Hindlimb muscle (tissue), 1 donor: ENCODE measurements around the gene NXPH1. TPM values are rescaled to one million over a fixed set of nuclear protein-coding genes. Genes with fewer than 3 reads are reported as not detected.
A peak's percentile ranks its signal among the peaks of the same experiment; 100 is the strongest.

ENCODE experiments used
- DNase-seq: peaks from one replicate; pipeline ENCODE4 v3.0.0-alpha.2; 2013
- polyA plus RNA-seq: library from polyadenylated mRNA; unstranded; fragments of 120-200 nt; gene quantifications from one replicate; pipeline ENCODE4 v1.2.1, GENCODE V29; 2013; ENCODE audit not compliant: insufficient read length

Gene NXPH1
- polyA plus RNA-seq, 1 donor, result not detected

DNA sequence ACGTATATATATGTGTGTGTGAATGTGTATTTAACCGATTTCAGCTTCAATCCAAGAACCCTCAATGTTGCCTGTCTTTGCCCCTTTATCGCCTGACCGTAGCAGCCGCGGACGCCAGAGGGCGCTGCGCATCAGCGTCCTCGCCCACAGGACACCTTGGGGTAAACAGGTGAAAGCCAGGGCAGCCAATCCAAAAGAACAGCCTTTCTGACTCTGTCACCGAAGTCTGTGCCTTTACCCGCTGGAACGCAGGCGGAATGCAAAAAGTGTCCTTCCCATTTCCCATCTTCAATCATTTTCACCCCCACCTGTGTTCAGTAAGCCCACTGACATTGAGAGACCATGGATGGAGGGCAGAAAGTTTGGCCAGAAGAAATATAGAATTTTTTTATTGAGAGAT lies 3.6 kb downstream of the NXPH1 start:
- no peak for DNase-seq

DNA sequence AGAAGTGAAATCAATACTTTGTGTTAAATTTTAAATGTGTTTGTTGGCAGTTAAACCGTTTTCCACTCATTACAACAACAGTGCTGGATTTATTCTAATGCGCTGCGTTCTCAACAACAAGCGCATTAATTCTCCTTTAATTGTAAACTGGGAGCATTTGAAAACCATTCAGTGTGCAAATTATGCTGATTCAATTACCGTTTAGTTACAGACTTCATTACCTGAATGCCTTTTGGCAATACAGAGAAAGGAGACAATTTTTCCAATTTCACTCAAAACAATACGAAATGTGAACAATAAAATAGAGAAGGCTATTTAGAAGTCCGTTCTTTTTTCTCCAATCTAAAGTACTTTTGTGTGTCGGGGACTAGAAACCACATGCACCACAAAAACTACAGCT lies 4.2 kb downstream of the NXPH1 start:
- DNase-seq, result no peak

DNA sequence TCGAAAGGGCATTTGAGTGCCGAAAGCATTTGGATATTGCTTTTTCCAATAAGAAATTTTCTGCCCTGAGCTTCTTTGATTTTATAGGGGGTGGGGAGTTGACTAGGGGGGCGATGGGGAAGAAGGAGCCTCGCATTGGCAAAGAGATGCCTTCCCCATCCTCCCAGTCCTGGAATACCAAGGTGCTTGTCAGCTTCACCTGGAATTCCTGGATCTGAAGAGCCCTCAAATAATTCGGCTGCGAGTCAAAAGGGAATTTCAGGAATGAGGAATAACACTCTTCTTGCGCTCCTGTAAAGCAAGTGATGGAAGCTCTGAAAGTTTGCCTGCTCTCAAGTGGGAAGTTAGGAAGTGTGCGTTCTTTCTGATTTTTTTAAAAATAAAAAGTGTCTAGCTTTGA lies 7.3 kb downstream of the NXPH1 start:
- DNase-seq, result no peak

DNA sequence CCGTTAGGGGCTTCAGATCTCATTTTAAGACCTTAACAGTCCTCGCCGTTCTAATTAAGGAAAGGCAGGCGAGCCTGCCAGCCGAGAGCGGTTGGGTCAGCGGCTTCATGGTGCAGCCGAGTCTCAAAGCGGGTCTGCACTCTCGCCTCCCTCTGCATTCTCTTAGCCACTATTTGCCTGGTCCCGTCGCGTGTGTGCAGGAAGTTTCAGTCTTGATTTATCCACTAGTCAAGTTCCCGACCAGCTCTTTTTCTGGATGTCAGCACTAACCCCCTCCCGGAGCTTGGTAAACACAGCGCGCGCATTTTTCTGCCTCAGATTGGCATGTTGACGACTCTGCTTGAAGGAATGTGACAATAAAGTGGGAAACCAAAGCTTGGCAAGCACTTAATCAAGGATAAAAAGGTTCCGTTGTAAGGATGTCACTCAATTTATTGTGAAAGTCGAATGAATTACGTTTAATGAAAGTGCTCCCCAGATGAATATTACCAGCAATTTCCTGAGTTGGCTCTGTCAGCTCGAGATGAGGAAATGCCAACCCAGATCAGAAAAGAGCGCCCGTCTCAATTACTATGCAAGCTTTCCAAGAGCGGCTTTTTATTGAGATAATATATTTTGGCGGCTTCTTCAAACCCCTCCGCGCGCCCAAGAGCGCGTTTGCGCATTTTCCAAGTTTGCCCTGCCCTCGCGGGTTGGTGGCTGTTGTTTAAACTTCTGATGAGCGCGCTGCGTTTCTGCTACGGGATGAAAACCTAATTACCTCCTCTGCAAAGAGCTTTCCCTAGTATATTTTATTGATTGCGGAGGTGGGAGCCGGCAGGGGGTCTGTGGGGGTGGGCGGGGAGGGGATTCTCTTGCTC lies 7.9 kb downstream of the NXPH1 start:
- no peak for DNase-seq

DNA sequence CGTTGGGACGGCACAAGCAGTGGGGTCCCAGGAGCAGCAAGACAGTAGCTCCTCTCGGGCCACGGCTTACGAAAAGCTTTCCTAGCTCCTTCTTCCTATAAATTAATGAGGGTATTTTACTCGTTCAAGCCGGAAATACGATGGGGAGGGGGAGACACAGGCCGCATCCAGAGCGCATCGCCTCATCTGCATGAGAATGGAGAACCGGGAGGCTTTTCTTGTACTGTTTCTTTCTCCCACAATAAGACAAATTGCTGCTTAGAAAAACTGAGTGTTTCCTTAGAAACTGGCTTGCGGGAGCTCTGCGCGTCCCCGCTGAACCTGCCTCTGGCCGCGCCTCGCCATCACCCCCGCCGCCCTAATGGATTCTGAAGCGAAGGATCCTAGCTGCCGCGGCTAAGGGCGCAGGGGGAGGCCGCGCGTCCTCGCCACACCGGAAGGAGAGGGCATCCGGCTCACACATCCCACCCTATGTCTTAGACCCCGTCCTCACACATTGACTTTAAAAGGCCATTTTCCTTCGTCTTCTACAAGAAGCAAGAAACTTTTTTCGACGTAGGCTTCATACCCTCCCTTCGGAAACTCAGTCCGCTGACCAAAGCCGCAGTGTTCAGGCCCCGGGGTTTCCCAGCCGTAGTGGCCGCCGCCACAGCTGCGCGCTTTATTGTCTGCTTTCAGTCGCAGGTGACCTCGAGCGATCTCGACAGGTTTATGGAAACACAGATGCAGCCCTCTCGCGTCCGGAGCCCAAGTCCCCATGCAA lies 8.8 kb downstream of the NXPH1 start:
- no peak for DNase-seq

DNA sequence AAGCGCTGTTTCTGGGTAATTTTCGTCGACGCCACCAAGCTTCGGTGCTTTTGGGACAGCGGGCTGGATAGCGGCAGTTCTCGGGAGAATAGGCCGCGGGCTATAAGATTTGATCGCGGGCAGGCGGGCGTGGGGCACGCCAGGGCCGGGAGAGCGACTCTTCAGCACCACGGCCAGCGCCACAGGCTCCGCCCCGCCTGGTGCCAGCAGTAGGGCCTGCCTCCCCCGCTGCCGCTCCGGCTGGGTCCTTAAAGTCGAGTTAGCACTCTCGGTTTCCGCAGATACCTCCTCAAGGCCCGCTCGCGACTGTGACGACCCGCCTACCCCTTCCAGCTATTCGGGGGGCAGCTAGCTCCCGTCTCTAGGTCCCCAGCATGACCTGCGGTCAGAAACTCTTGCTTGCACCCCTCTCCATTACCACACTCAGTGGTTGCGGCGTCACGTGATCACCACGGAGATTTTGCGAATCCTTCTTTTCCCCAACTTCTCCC lies 9.4 kb downstream of the NXPH1 start:
- peak; percentile 74 for DNase-seq

DNA sequence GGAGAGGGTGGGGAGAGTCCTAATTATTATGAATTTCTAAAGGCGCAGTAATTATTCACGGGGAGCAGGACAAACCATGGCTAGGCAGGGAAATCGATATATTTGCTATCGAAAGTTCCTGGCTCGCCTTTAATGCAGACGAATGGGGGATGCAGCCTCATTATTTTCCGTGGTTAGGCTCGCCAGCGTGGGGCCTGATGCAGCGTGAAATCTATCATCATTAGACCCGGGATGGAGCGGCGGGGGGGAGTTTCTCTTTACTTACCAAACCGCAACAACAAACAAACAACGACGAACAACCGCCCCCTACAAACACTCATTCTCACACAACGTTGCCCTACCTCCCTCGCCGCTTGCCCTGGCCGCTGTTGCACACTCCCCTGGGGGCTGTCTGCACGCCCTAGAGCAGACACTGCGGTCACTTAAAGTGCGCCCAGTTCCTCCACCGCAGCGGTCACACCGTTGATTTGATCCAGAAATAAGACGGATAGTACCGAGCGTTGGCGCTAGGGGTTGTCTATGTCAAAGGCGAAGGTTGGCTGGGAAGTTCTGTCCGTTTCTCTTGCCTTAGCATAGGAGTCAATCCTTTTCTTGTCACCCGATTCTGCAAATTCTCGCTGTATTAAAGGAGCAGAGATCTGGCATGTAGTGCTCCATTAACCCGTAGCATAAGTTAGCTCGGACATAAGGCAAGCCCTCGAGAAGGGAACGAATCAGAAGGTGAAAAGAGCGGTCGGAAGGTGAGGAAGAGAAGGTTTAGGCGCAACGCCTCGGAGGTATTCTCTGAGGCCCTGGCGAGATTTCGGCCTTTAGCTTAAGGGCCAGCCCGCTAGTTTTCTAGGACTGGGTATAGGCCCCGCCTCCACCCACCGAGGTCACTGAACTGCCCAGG lies 10.4 kb downstream of the NXPH1 start:
- DNase-seq, result no peak

DNA sequence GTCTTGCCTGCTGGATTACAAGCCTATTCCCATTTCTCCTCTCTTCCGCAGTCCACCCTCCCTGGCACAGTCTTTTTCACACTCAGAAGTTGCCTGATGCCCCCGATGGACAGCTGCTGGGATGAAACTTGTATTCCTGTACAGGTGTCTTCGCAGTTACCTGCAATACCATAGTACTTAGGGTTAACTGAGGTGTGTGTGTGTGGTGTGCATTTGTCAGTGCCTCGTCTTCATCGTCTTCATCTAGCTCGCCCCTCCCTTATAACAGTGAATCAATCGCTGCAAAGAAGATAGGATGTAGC lies 11.0 kb downstream of the NXPH1 start:
- no peak for DNase-seq

DNA sequence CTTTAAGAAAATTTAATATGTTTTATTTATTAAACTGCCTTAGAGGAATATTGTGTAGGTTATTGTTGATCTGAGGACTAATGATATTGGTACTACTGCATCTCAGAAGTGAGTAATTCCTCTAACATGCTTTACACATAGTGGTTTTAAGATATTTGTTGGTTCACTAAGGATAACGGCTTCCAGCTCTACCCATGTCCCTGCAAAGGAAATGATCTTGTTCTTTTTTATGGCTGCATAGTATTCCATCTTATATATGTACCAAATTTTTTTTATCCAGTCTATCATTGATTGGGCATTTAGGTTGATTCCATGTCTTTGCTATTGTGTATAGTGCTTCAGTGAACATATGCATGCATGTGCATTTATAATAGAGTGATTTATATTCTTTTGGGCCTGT lies 20.1 kb downstream of the NXPH1 start:
- DNase-seq, result no peak

DNA sequence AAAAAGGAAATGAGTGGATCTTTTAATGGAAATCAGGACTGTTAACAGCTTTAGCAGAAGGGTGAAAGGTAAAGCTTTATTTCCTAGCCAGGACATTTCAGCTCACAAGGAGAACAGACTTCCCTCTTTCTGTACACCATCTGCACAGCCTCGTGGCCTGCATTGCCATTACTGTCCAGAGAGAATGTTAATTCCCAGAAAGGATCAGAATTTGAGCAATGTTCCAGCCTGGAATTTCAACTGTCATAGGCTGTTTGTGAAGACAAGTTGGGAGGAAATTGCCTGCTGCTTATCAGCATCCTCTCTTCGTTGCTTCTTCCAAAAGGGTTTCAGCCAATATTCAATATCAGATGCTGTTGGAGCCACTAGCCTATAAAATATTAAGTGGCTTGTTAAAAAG lies 22.0 kb downstream of the NXPH1 start:
- DNase-seq, result no peak

DNA sequence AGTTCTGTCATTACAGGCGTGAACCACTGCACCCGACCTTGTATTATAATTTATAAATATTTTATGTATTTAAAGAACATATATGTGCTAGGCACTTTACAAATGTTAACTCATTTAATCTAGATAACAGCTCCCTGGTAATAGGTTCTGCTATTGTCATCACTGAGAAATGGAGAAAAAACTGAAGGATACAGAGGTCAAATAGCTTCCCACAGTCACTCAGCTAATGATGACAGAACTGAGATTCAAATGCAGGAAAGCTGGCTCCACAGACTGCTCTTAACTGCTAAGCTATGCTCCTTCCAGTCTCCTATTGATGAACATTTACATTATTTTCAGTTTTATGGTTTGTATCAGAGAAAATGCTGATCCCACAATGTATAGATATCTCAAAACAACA lies 28.9 kb downstream of the NXPH1 start:
- no peak for DNase-seq

DNA sequence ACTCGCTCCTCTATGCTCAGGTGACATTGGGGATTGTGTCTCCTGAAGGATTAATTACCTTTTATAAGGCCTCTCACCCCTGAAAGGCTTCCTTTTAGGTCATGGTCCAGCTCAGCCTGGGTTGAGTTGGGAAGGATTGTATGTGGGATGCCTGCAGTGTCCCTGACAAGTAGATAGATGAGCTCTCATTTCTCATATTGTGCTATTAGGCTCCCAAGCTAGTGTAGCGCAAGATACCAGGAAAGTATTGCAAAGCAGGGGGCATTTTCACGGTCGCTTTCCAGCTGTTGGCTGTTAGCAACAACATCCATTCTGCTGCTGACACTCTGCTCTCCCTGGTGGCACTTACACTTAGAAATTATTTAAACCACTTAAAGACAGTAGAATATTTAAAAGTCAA lies 31.9 kb downstream of the NXPH1 start:
- DNase-seq, result no peak

DNA sequence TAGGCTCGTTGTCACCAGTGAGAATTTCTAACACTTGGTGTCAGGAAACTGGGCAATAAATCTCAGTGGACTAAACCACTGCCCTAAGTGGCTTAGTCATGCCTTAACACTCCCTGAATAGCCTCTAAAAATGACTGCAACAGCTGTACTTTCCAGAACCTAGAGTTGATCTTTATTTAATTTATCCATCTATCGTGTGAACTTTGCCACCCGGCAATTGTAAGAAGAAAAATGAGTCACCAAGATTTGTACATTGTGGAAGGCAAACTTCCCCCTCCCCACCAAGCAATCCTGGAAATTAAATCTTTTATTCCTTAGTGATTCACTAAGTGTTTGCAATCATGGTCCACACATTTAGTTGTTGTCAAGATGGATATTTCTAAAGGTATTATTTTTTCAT lies 47.1 kb downstream of the NXPH1 start:
- DNase-seq, result no peak

DNA sequence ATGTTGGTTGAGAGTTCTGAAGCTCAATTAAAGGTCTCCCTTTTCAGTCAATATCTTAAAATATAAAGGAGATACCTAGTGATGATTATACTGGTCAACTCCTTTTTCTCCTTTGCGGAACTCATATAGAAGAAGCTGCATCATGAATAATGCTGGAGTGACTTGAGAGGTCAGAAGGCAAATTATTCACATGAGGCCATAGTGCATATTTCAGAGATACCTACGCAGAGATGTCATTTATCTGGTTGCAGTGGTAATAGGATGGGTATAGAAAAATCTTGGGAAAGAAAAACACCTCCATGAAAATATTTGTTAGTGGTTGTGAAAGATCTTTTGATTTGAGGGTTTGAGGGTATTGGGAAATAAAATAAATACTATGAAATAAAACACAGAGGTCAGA lies 47.7 kb downstream of the NXPH1 start:
- DNase-seq, result no peak

DNA sequence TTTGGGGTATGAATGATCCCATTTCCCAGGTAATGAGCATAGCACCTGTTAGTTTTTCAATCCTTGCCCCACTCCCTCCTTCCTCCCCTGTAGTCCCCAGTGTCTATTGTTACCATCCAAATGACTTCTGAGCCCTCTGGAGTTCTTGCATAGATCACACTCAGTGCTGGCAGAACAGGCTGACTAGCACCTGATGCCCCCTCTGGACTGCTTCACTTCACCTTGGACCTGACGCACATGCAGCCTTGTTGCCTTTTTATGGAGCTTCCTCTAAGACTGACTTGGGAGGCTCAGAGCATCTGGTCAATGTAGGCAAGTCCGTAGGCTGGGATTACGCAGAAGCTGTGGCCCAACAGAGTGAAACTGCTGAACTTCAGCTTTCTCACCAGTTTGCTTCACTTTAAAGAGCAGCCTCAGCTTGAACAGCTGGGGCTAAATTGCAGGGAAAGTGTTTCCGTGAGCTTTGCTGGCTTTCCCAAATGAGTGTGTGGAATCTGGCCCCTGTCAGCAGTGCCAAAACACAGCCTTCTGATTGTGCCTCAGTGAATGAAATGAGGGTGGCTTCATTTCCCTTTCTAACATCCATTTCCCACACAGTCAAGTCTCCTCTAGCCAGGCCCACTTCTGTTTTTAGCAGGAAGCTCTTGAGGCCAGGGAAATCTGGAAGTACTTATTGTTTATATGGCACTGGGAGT lies 48.5 kb downstream of the NXPH1 start:
- peak; percentile 52 for DNase-seq

DNA sequence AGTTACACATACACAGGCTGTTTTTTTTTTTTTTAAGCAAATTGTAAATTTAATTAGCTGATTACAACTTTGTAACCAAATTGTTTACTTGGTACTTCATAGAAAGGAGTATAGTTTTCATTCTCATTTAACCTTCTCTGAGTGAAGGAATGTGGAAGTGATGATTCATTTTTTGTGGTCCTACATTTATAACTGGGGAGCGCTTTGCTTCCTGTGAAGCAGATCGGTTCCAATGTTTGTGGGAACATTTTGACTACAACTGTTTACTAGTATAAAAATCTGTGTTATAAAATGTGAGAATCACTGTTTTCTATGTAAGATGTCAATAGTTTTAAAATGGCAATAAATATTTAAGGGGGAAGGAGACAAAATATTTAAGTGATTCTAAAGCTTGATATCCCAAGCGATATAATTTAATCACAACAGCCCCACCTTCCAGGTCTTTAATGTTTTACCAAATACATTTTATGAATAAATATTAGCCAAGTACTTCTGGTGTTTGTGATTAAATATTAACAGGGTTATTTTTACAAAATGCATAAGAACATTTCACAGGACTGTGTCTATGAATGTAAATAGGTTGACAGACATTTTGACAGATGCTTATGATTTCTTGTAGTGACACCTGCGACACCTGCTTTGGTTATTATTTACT lies 57.1 kb downstream of the NXPH1 start:
- DNase-seq, result no peak

DNA sequence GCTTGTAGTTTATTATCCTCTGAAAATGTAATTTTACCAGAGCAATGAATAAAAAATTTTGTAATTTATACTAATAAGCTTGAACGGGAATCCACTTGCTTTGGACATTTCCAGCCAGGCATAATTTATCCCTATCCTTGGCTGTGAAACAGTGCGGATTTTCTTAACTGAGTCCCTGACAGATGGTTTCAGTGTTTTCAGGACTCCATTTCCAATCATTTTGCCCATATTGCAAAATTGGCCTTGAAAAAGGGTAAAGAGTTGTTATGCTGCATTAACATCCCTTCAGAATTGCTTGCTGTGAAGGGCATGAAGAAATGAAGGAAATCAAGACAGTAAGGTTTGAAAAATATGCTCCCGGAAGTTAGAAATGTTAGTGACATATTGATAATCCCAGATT lies 57.7 kb downstream of the NXPH1 start:
- no peak for DNase-seq

DNA sequence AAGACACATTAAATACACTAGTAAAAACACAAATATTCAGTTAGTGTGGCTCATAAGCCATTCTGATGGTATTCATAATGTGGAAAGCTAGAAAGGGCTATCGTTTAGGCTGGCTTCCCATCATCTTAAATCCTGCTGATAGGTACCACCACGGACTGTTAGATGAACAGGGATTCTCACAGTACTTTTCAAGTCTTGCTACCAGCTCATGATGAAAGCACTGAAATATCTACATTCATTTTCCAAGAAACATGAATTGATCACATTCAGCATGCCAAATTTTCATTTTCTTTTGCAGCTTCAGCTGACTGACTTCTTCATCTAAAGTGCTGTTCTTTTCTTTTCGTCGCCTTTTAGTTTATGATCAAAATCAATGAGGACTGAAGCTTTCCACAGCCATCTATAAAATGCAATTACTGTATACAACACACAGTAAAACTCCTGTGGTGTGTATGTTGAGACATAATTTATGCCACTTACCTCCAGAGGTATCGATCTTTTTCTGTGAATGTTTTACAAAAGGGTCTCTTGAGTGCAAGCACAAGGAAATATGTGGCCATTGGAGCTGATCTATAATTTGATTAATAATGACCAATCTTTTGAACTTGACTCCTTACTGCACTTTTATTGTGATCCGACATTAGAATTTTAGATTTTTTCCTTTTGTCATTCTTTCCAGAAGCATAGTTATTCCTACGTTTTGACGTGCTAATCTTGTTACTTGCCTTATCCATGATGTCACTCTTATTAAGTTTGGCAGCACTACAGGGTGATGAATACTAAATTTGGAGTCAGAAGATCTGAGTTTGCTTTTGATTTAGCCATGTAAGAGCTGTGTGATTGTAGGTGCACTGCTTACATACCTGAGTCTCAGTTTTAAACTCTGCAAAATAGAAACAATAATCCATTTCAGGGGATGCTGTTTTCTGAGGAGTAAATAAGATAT lies 58.4 kb downstream of the NXPH1 start:
- DNase-seq, result no peak

DNA sequence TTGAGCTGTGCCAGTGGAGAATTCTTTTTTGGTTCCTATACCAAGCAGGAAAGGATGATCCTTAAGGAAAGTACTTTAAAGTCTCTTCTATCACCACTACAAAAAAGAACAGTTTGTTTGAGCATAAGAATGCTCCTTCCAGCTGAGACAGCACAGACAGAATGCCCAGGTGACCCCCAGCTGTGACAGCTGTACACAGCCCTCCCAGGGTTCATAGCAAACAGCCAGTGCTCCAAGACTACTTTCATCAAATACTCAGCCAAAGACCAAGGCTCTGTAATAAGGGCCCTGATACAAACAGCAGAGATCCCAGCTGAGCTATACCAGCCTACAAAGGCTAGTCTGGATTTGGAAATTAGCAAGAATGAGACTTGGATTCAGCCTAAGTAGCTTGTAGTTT lies 65.7 kb downstream of the NXPH1 start:
- DNase-seq, result no peak

DNA sequence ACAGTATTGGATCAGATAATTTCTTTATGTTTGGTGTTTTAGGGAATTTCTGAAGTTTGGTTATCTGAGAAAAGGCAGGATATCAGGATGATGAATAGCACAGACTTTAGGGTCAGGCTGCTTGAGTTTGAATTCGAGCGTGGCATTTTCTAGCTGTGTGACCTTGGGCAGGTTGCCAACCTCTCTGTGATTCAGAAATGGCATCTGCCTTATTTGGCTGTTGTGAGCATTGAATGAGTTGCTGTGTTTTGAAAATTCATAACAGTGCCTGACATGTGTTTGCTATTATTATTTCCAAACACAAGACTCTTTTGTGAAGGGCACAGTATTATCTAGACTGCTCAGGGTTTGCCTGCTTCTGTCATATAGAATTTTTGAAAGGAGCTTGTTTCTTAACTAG lies 66.9 kb downstream of the NXPH1 start:
- DNase-seq, result no peak

DNA sequence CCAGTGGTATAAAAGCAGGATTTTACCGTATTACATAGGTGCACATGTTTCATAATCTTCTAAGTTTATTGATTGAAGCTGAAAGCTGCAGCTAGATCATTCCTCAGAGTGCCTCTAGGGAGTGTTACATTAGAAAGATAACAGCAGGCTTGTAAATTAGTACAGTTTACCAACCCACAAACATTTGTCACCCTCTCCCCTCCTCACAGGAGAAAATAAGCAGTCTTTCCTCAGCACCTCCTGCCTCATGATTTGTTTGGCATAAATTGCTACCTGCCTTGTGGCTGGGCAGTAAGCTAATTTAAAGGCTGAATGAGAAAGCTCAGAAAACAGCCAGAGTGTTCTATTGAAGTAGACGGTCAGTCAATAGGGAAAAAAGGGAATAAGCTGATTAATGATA lies 74.2 kb downstream of the NXPH1 start:
- DNase-seq, result no peak
